Kidney (tissue), 14 donors: ENCODE measurements around the gene CHST2. TPM values are rescaled to one million over a fixed set of nuclear protein-coding genes. Genes with fewer than 3 reads are reported as not detected.

Source experiments
- DNase-seq, 5 donors: peaks; one replicate each; pipeline ENCODE4 v3.0.0-alpha.2; 2013 to 2020
- FAIRE-seq: peaks from 2 replicates; lab custom pipeline; 2012; peaks lifted over from hg19 to GRCh38; lab: Jason Lieb, UNC
- H3K27ac ChIP-seq, 2 donors: one replicate each; pipeline ENCODE4 v1.7.0; 2013; ENCODE audit warnings: low read depth in 2 of 2, low read length in 2 of 2, inconsistent platforms in 1 of 2
- H3K27me3 ChIP-seq: one replicate; pipeline ENCODE4 v1.7.1; 2013; ENCODE audit warnings: low read length, inconsistent platforms; ENCODE audit not compliant: control insufficient read depth, insufficient read depth
- H3K36me3 ChIP-seq, 3 donors: one replicate each; pipeline versions ENCODE4 v1.7.0 to v1.7.1; 2013; ENCODE audit warnings: low read length in 3 of 3, control low read depth in 1 of 3, inconsistent platforms in 1 of 3; ENCODE audit not compliant: insufficient read depth in 3 of 3, control insufficient read depth in 2 of 3
- H3K4me1 ChIP-seq, 3 donors: one replicate each; pipeline versions ENCODE4 v1.7.0 to v1.7.1; 2013; ENCODE audit warnings: low read length in 3 of 3, inconsistent platforms in 1 of 3, low read depth in 1 of 3; ENCODE audit not compliant: control insufficient read depth in 2 of 3, insufficient read depth in 2 of 3
- H3K4me3 ChIP-seq, 3 donors: one replicate each; pipeline versions ENCODE4 v1.7.0 to v1.8.1; 2013; ENCODE audit warnings: low read length in 3 of 3, control low read depth in 1 of 3, inconsistent platforms in 1 of 3
- H3K9ac ChIP-seq, 3 donors: one replicate each; pipeline versions ENCODE4 v1.7.0 to v1.7.1; 2013; ENCODE audit warnings: low read length in 3 of 3, control low read depth in 1 of 3, inconsistent platforms in 1 of 3
- H3K9me3 ChIP-seq, 3 donors: one replicate each; pipeline versions ENCODE4 v1.7.0 to v1.7.1; 2013; ENCODE audit warnings: low read length in 3 of 3, control low read depth in 1 of 3, inconsistent platforms in 1 of 3; ENCODE audit not compliant: control insufficient read depth in 2 of 3, insufficient read depth in 1 of 3
- intact Hi-C: fragments of 100-400 bp; cut with DNase I; formaldehyde crosslinking; loops from one replicate; pipeline ENCODE4 v1.11.1; 2022
- polyA plus RNA-seq: library from polyadenylated mRNA; stranded (reverse); fragments of 350-450 nt; fragmentation: Illumina TruSeq; extraction: RNeasy Lipid Tissue Mini Kit (QIAGEN cat#74804); gene quantifications from one replicate; pipeline ENCODE4 v1.2.3, GENCODE V29; 2014; ENCODE audit warnings: low read depth, low replicate concordance; ENCODE audit not compliant: insufficient read depth
- total RNA-seq: library from RNA; stranded (reverse); fragmentation: NEBNext Ultra II Directional; extraction: Animal tissue kit (Norgen Biotek cat#: 25700); gene quantifications from one replicate; pipeline ENCODE4 v1.2.1, GENCODE V29; 2021
- TF ChIP-seq, protein P1 (sequence below): IDR thresholded peaks from 3 replicates; pipeline ENCODE4 v1.5.1; 2012; ENCODE audit warnings: mild to moderate bottlenecking, moderate library complexity, borderline replicate concordance; ENCODE audit not compliant: insufficient read depth; ENCODE audit errors: extremely low read depth
- donor health status: control.
- donor health status: control.
- donor health status: control.
- donor health status: control.
- donor health status: control.
- donor health status: DM: yes; HTN: yes; CAD: no.
- donor health status: Normal renal cell carcinoma (clear cell type).

Gene CHST2
- total and polyA plus RNA-seq, 2 donors from 2014 or later: 4.4 to 6.0 TPM

DNA sequence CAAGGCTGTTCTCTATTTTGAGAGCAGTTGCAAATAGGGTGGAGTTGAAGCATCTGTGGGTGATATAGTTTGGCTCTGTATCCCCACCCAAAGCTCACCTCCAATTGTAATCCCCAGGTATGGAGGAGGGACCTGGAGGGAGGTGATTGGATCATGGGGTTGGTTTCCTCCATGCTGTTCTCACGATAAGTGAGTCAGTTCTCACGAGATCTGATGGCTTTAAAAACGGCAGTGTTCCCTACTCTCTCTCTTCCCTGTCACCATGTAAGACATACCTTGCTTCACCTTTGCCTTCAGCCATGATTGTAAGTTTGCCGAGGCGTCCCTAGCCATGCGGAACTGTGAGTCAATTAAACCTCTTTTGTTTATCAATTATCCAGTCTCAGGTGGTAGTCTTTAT, 21.0 kb downstream of the CHST2 start:
- no peaks in the 10 kb centered on the region for H3K36me3 ChIP-seq
- intact Hi-C loops: no loop called here
- H3K4me1 ChIP-seq: no peaks in the 10 kb centered on the region
- FAIRE-seq (no peak), DNase-seq (no peak)
- no peaks in the 10 kb centered on the region for H3K9me3 ChIP-seq
- no peaks in the 10 kb centered on the region for H3K27me3 ChIP-seq
- H3K27ac ChIP-seq: no peak overlapping the region
- no peak overlapping the region for H3K4me3 ChIP-seq
- TF ChIP-seq, protein P1, sequence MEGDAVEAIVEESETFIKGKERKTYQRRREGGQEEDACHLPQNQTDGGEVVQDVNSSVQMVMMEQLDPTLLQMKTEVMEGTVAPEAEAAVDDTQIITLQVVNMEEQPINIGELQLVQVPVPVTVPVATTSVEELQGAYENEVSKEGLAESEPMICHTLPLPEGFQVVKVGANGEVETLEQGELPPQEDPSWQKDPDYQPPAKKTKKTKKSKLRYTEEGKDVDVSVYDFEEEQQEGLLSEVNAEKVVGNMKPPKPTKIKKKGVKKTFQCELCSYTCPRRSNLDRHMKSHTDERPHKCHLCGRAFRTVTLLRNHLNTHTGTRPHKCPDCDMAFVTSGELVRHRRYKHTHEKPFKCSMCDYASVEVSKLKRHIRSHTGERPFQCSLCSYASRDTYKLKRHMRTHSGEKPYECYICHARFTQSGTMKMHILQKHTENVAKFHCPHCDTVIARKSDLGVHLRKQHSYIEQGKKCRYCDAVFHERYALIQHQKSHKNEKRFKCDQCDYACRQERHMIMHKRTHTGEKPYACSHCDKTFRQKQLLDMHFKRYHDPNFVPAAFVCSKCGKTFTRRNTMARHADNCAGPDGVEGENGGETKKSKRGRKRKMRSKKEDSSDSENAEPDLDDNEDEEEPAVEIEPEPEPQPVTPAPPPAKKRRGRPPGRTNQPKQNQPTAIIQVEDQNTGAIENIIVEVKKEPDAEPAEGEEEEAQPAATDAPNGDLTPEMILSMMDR: no peak
- no peak overlapping the region for H3K9ac ChIP-seq

DNA sequence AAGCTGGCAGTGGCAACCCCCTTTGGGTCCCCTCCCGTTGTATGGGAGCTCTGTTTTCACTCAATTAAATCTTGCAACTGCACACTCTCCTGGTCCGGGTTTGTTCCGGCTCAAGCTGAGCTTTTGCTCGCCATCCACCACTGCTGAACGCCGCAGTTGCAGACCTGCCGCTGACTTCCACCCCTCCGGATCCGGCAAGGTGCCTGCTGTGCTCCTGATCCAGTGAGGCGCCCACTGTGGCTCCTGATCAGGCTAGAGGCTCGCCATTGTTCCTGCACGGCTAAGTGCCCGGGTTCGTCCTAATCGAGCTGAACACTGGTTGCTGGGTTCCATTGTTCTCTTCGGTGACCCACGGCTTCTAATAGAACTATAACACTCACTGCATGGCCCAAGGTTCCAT, 22.8 kb downstream of the CHST2 start:
- no peaks in the 10 kb centered on the region for H3K36me3 ChIP-seq
- no peak overlapping the region for H3K9ac ChIP-seq
- no peak overlapping the region for H3K27ac ChIP-seq
- H3K4me3 ChIP-seq: no peak overlapping the region
- DNase-seq: no peak
- intact Hi-C loops: no loop called here
- FAIRE-seq: no peak
- TF ChIP-seq, protein P1: no peak
- no peaks in the 10 kb centered on the region for H3K27me3 ChIP-seq
- no peaks in the 10 kb centered on the region for H3K9me3 ChIP-seq
- peaks cover 0 to 4% (median 3%) of the 10 kb centered on the region in 3 donors for H3K4me1 ChIP-seq

DNA sequence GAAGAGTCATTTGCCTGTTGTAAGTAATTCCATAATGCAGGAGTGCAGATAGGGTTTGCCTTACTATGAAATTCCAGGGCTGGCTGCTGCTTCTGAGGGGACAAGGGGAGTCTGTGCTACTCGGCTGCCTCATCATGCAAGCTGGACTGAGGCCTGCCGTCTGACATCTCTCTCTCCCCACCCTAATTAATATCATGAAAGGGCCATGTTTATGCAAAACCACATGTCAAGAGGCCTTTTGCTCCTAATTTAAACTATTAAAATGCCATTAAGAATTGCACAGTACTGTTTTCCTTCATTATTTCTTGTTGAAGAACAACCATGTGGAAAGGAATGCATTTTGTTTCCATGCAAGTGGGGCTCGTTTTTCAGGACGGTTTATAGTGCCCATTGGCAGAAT, 26.3 kb downstream of the CHST2 start:
- Histone ChIP-seq H3K27me3 (no peaks in the 10 kb centered on the region), H3K9me3 (no peaks in the 10 kb centered on the region), H3K27ac (no peak overlapping the region), H3K4me1 (peaks cover 0 to 4% (median 3%) of the 10 kb centered on the region in 3 donors), H3K9ac (no peak overlapping the region), H3K36me3 (no peaks in the 10 kb centered on the region), H3K4me3 (no peak overlapping the region)
- intact Hi-C loops: no loop called here
- FAIRE-seq: no peak
- TF ChIP-seq, protein P1: no peak
- peak in 3 of 5 donors; percentile 31 to 73 (median 68) for DNase-seq

DNA sequence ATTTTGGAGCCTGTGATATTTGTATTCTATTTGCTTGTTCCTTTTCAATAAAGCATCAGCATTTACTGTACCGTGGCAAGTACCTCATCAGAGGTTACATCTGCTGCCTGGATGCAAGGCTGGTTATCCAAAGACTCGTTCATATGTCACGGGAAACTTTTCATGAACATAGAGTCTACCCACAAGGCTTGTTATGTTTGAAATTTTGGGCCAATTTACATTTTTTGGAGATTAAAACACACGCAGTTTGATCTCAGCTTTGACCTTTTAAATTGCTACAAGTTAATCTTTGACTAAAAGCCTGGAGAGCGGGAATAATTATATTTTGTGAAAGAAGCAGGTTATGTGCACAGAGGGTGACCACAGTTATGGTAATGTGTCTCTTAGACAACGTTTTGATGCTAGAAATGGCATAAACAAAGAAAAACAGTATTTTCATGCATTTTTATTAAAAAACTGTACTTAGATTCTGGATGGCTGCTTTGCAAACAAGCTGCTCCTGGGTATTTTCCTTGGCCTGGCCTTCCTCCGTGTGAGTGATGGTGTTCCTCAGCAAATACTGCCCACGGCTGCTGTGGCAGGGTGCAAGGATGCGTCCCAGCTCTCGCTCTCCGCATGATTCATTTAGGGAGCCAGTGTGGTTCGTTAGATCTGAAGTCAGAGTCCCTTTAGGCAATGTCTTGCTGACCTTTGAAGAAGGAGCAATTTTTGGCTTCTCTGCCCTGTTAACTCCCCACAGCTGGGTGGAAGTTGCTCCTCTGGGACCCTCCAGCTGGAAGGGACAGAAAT, 27.1 kb downstream of the CHST2 start:
- DNase-seq (peak in 2 of 5 donors; percentile 25 to 56), FAIRE-seq (no peak)
- no peaks in the 10 kb centered on the region for H3K36me3 ChIP-seq
- intact Hi-C loops: no loop called here
- no peaks in the 10 kb centered on the region for H3K9me3 ChIP-seq
- TF ChIP-seq, protein P1: no peak
- H3K27ac ChIP-seq: no peak overlapping the region
- peaks cover 0 to 4% (median 3%) of the 10 kb centered on the region in 3 donors for H3K4me1 ChIP-seq
- no peak overlapping the region for H3K4me3 ChIP-seq
- no peak overlapping the region for H3K9ac ChIP-seq
- no peaks in the 10 kb centered on the region for H3K27me3 ChIP-seq
